Activated T-helper 1 cell treated with anti-CD3 and anti-CD28 coated beads, Interleukin-12 subunit alpha, Interleukin-12 subunit beta, Interleukin-2, Interleukin-4 antibody, amounts not matched to agents 30 ng/mL and 10 ng/mL and 1 ng/mL, durations not matched to agents 14 hours and 24 hours and 36 hours (primary cell): ENCODE measurements around the gene CASP14. TPM values are rescaled to one million over a fixed set of nuclear protein-coding genes. Genes with fewer than 3 reads are reported as not detected.
"Not testable (repeated sequence)": the region's sequence is repeated elsewhere in the genome, so short reads cannot be mapped to it uniquely, and the experiment has no call there.

Experiments
- DNase-seq: peaks from one replicate; pipeline ENCODE4 v3.0.0; 2021; ENCODE audit warnings: low spot score
- H3K27ac Mint-ChIP-seq: one replicate; pipeline ENCODE4 v1.8.0; 2021; ENCODE audit warnings: mild to moderate bottlenecking, mixed read lengths
- H3K27me3 Mint-ChIP-seq: one replicate; pipeline ENCODE4 v1.8.0; 2022; ENCODE audit warnings: mild to moderate bottlenecking, moderate library complexity, mixed read lengths; ENCODE audit not compliant: insufficient read depth
- H3K36me3 Mint-ChIP-seq: one replicate; pipeline ENCODE4 v1.8.0; 2021; ENCODE audit warnings: low read depth, mixed read lengths
- H3K4me1 Mint-ChIP-seq: one replicate; pipeline ENCODE4 v1.8.0; 2021; ENCODE audit warnings: low read depth, mixed read lengths
- H3K4me3 Mint-ChIP-seq: one replicate; pipeline ENCODE4 v1.8.0; 2021; ENCODE audit warnings: mild to moderate bottlenecking, moderate library complexity, mixed read lengths
- H3K9me3 Mint-ChIP-seq: one replicate; pipeline ENCODE4 v1.8.0; 2021; ENCODE audit warnings: mixed read lengths
- intact Hi-C: fragments of 100-400 bp; cut with micrococcal nuclease; formaldehyde crosslinking; loops from one replicate; pipeline ENCODE4 v1.15.1; 2024
- total RNA-seq: library from RNA; stranded (reverse); gene quantifications from 2 replicates; pipeline ENCODE4 v1.2.3, GENCODE V29; 2022

CASP14 gene
- total RNA-seq, 1 donor from 2014 or later = not detected

DNA sequence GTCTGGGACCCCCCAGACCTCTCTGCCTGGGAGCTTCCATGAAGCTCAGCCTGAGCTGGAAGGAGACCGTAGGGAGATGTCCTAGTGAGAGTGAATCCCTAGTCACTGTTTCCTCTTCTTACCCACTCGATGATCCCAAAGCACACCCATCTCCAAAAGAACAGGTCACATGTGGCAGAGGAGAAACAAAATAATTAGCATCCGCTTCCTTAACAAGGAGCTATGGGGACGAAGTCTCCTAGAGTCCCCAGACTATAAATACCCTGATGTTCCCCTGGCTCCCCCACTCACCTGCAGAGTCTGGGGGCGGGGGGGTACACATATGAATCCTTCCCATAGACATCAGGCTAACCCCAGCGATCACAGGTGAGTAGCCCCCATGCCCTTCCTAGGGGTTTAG, 32.6 kb downstream of the CASP14 start, which contains the start of gene OR1I1:
Gene OR1I1, plus strand, starts transcription at position 301 of the 400 bp plus-strand sequence. CDS start 4,855 bp downstream, outside the sequence.
- H3K4me3 Mint-ChIP-seq = no peak within 1 kb of the TSS
- no peak for DNase-seq
- H3K9me3 Mint-ChIP-seq = no peaks in the 10 kb centered on the region
- H3K36me3 Mint-ChIP-seq = no peaks in the 10 kb centered on the region
- H3K27ac Mint-ChIP-seq = no peak within 1 kb of the TSS
- H3K27me3 Mint-ChIP-seq = peaks cover 4% of the 10 kb centered on the region
- intact Hi-C loops = no loop called here
- H3K4me1 Mint-ChIP-seq = no peaks in the 10 kb centered on the region

DNA sequence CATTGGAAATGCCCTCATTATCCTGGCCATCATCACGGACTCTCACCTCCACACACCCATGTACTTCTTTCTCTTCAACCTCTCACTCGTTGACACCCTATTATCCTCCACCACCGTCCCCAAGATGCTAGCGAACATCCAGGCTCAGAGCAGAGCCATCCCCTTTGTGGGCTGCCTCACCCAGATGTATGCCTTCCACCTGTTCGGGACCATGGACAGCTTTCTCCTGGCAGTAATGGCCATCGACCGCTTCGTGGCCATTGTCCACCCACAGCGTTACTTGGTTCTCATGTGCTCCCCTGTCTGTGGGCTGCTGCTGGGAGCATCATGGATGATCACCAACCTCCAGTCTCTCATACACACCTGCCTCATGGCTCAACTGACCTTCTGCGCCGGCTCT, 37.9 kb downstream of the CASP14 start:
- H3K4me1 Mint-ChIP-seq = peaks cover 4% of the 10 kb centered on the region
- intact Hi-C loops = no loop called here
- H3K9me3 Mint-ChIP-seq = no peaks in the 10 kb centered on the region
- DNase-seq = no peak
- H3K4me3 Mint-ChIP-seq = no peak overlapping the region
- no peak overlapping the region for H3K27ac Mint-ChIP-seq
- H3K36me3 Mint-ChIP-seq = no peaks in the 10 kb centered on the region
- peaks cover 8% of the 10 kb centered on the region for H3K27me3 Mint-ChIP-seq

DNA sequence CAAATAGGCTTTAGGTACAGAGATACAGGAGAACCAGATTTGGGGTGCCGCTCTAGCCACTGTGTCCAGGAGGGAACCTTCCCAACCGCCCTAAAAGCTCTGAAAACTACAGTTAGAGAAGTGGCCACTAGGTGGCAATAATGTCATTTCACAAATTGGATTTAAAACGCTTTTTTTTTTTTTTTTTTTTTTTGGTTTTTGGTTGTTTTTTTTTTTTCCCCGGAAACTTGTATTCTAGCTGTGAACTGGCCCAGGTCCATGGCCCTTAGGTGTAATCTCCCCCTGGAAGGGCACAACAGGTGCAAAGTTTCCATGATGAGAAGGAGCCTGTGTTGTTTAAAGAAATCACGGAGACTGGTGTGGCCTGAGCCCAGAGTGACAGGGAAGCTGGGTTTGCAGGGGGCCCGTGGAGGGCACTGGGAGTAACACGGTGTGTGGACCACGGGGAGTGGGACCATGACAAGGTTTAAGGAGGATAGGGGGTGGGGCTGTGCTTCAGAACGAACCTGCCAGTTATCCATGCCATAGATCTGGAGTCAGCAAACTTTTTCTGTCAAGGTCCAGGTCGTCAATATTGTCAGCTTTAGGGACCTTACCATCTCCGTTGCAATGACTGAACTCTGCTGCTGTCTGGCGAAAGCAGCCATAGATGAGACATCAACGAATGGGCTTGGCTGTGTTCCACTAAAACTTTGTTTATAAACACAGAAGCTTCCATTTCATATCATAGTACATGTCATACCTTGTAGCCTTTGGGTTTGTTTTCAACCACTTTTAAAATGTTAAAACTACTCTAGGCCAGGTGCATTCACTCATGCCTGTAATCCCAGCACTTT, 42.9 kb downstream of the CASP14 start:
- Mint-ChIP-seq H3K27me3 (peaks cover 8% of the 10 kb centered on the region), H3K4me1 (peaks cover 5% of the 10 kb centered on the region), H3K36me3 (no peaks in the 10 kb centered on the region), H3K27ac (no peak overlapping the region), H3K4me3 (no peak overlapping the region), H3K9me3 (no peaks in the 10 kb centered on the region)
- peak; percentile 49 for DNase-seq
- intact Hi-C loops = loop anchor here (1.0 kb wide), 3 partner anchors 58 to 464 kb away; no protein-coding TSS in a partner anchor

GRCh38 chr19:15093001-15093400, 43.7 kb downstream of the CASP14 start:
- Mint-ChIP-seq H3K27me3 (peaks cover 5% of the 10 kb centered on the region), H3K27ac (no peak overlapping the region), H3K4me3 (no peak overlapping the region), H3K9me3 (no peaks in the 10 kb centered on the region), H3K36me3 (no peaks in the 10 kb centered on the region), H3K4me1 (peaks cover 5% of the 10 kb centered on the region)
- DNase-seq = no peak
- intact Hi-C loops = no loop called here

DNA sequence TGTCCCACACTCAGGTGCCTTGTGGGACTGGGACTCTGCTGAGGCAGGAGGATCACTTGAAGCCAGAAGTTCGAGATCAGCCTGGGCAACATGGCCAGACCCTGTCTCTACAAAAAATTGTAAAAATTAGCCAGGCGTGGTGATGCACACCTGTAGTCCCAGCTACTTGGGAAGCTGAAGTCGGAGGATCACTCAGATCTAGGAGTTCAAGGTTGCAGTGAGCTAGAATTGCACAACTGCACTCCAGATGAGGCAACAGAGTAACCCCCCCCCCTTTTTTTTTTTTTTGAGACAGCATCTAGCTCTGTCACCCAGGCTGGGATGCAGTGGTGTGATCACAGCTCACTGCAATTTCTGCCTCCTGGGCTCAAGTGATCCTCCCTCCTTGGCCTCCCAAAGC, 46.9 kb downstream of the CASP14 start:
- Mint-ChIP-seq H3K9me3 (no peaks in the 10 kb centered on the region), H3K4me1 (peaks cover 5% of the 10 kb centered on the region), H3K27me3 (no peaks in the 10 kb centered on the region), H3K4me3 (no peak overlapping the region), H3K27ac (no peak overlapping the region), H3K36me3 (no peaks in the 10 kb centered on the region)
- intact Hi-C loops = no loop called here
- DNase-seq = no peak

DNA sequence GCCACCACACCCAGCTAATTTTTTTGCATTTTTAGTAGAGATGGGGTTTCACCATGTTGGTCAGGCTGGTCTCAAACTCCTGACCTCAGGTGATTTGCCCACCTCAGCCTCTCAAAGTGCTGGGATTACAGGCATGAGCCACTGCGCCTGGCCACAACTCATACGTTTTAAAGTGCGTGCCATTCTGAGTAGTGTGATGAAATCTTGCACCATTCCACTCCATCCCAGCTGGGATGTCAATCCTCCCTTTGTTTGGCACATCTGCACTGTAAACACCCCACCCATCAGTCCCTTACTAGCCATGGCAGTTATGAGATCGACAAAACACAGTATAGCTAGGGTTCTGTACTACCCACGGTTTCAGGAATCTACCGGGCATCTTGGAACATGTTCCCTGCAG, 48.7 kb downstream of the CASP14 start:
- H3K27me3 Mint-ChIP-seq, H3K4me3 Mint-ChIP-seq, H3K9me3 Mint-ChIP-seq, H3K36me3 Mint-ChIP-seq, intact Hi-C loops, H3K27ac Mint-ChIP-seq, DNase-seq, H3K4me1 Mint-ChIP-seq: not testable (repeated sequence)

GRCh38 chr19:15098460-15098859, 49.2 kb downstream of the CASP14 start:
- H3K36me3 Mint-ChIP-seq = peaks cover 2% of the 10 kb centered on the region
- intact Hi-C loops = no loop called here
- DNase-seq = no peak
- no peaks in the 10 kb centered on the region for H3K27me3 Mint-ChIP-seq
- no peaks in the 10 kb centered on the region for H3K4me1 Mint-ChIP-seq
- H3K4me3 Mint-ChIP-seq = no peak overlapping the region
- H3K27ac Mint-ChIP-seq = no peak overlapping the region
- peaks cover 5% of the 10 kb centered on the region for H3K9me3 Mint-ChIP-seq

DNA sequence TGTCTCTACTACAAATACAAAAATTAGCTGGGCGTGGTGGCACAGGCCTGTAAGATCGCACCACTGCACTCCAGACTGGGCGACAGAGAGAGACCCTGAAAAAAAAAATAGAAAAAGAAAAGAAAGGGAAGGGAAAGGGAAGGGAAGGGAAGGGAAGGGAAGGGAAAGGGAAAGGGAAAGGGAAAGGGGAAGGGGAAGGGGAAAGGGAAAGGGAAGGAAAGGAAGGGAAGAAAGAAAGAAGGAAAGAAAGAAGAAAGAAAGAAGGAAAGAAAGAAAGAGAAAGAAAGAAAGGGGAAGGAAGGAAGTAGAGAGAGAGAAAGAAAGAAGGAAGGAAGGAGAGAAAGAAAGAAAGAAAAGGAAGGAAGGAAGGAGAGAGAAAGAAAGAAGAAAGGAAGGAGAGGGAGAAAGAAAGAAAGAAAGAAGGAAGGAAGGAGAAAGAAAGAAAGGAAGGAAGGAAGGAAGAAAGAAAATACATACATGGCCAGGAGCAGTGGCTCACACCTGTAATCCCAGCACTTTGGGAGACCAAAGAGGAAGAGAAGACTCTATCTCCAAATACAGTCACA, 49.8 kb downstream of the CASP14 start:
- H3K4me1 Mint-ChIP-seq = no peaks in the 10 kb centered on the region
- H3K27ac Mint-ChIP-seq = no peak overlapping the region
- intact Hi-C loops = no loop called here
- H3K27me3 Mint-ChIP-seq = peaks cover under 1% of the 10 kb centered on the region
- H3K9me3 Mint-ChIP-seq = peaks cover 9% of the 10 kb centered on the region
- H3K4me3 Mint-ChIP-seq = no peak overlapping the region
- peaks cover 4% of the 10 kb centered on the region for H3K36me3 Mint-ChIP-seq
- DNase-seq = no peak

DNA sequence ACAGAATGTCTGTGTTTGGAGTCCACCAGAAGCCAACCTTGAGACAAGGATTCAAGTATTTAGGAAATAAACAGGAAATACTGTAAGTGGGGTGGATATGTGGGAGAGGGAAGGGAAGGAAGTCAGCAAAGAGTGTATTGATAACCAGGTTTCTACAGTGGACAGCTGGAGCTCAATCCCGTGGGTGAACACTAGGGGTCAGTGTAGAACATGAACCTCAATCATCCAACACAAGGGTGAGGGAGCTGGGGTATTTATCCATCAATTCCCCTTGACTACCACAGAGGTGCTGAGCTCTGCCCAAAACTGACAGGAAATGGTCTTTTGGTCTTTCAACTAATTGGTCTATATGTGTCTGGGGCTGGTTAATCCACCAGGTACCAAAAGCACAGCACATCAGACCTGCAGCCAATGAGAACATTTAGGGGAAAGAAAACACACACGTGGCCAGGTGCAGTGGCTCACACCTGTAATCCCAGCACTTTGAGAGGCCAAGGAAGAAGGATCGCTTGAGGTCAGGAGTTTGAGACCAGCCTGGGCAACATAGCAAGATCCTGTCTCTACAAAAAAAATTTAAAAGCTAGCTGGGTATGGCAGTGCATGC, 52.3 kb downstream of the CASP14 start:
- Mint-ChIP-seq H3K27me3 (peaks cover 14% of the 10 kb centered on the region), H3K27ac (no peak overlapping the region), H3K4me3 (no peak overlapping the region), H3K36me3 (peaks cover 7% of the 10 kb centered on the region), H3K4me1 (no peaks in the 10 kb centered on the region), H3K9me3 (peaks cover 19% of the 10 kb centered on the region)
- peak; percentile 29 for DNase-seq
- intact Hi-C loops = loop anchor here (1.0 to 10.0 kb wide), 2 partner anchors 49 to 133 kb away; partner anchors contain the start of gene EPHX3

- intact Hi-C loops = loop anchor here (10.0 kb wide), 1 partner anchor 131 kb away; the partner anchor contains the start of gene EPHX3
- Mint-ChIP-seq H3K36me3 (peaks cover 8% of the 10 kb centered on the region), H3K27me3 (peaks cover 24% of the 10 kb centered on the region), H3K27ac (no peak overlapping the region), H3K9me3 (peaks cover 19% of the 10 kb centered on the region), H3K4me1 (no peaks in the 10 kb centered on the region), H3K4me3 (no peak overlapping the region)
- DNase-seq = no peak
Measured at GRCh38 chr19:15104003-15104402, 54.7 kb downstream of the CASP14 start.

GRCh38 chr19:15104411-15104810, 55.1 kb downstream of the CASP14 start:
- Mint-ChIP-seq H3K4me3 (no peak overlapping the region), H3K27ac (no peak overlapping the region), H3K4me1 (no peaks in the 10 kb centered on the region), H3K36me3 (peaks cover 8% of the 10 kb centered on the region), H3K27me3 (peaks cover 24% of the 10 kb centered on the region), H3K9me3 (peaks cover 19% of the 10 kb centered on the region)
- DNase-seq = no peak
- intact Hi-C loops = loop anchor here (10.0 kb wide), 1 partner anchor 130 kb away; the partner anchor contains the start of gene EPHX3

GRCh38 chr19:15105044-15105443, 55.8 kb downstream of the CASP14 start:
- Mint-ChIP-seq H3K36me3 (peaks cover 8% of the 10 kb centered on the region), H3K27me3 (peaks cover 24% of the 10 kb centered on the region), H3K9me3 (peaks cover 19% of the 10 kb centered on the region), H3K27ac (no peak overlapping the region), H3K4me3 (no peak overlapping the region), H3K4me1 (no peaks in the 10 kb centered on the region)
- no peak for DNase-seq
- intact Hi-C loops = loop anchor here (10.0 kb wide), 1 partner anchor 130 kb away; the partner anchor contains the start of gene EPHX3
